ENCODE data around the gene VGLL3. TPM values are rescaled to one million over a fixed set of nuclear protein-coding genes. Genes with fewer than 3 reads are reported as not detected.

VGLL3 gene
- total RNA-seq (2022): 6.3 and 12.2 TPM in 2 replicates
- Bru-seq, nascent RNA: percentile 71 among the genes with signal in this experiment
- percentile 76 among the genes with signal in this experiment for BruChase-seq, experiment 1, labeled RNA remaining after a 6-hour chase
- percentile 68 among the genes with signal in this experiment for BruChase-seq, experiment 2, labeled RNA remaining after a 2-hour chase
- long read RNA-seq, full-length matches to known transcripts: 2 of 13 reads
- long read RNA-seq, partial matches to known transcripts: 5 of 13 reads
- long read RNA-seq, other reads (novel, unspliced or antisense): 6 of 13 reads

- intact Hi-C loops (cut with micrococcal nuclease): loop anchor here (2.0 to 10.0 kb wide), 5 partner anchors 18 to 234 kb away; partner anchors contain the start of gene CHMP2B
- Mint-ChIP-seq H3K27me3 (ENCODE audit: insufficient read depth, unreplicated experiment) (no peaks in the 10 kb centered on the region), H3K4me1 (ENCODE audit: insufficient read depth, unreplicated experiment) (peaks cover 32% of the 10 kb centered on the region), H3K27ac (ENCODE audit: low read depth, unreplicated experiment) (peak within 1 kb of the TSS; percentile 87), H3K4me3 (ENCODE audit: unreplicated experiment) (peak within 1 kb of the TSS; percentile 82), H3K36me3 (ENCODE audit: insufficient read depth, unreplicated experiment) (peaks cover 5% of the 10 kb centered on the region), H3K9me3 (ENCODE audit: unreplicated experiment) (no peaks in the 10 kb centered on the region)
- no peak for TF ChIP-seq CTCF (IDR thresholded peaks at IDR 0.05; ENCODE audit: unreplicated experiment)
- POLR2A ChIA-PET: interaction anchor here (0.6 to 5.4 kb wide), 29 partner anchors 11 to 1158 kb away, joined by 3 to 32 read pairs (median 4); partner anchors contain the start of genes C3orf38 and CHMP2B
- no TSS peak for BruUV-seq (replicated peaks)
- DNase-seq (ENCODE audit: unreplicated experiment): peak; percentile 80
- CTCF ChIA-PET: interaction anchor here (0.6 to 1.8 kb wide), 10 partner anchors 11 to 288 kb away, joined by 3 to 9 read pairs (median 3); no protein-coding TSS in a partner anchor
These were observed at the start of gene VGLL3 for GRCh38 chr3:86990734-86991481. Gene VGLL3, minus strand, starts transcription at chr3:86991149. Its CDS starts 406 bp downstream, at chr3:86990743.

GRCh38 chr3:87037652-87038051, 46.7 kb upstream of the VGLL3 start:
- DNase-seq (ENCODE audit: unreplicated experiment): no peak
- H3K27ac Mint-ChIP-seq (ENCODE audit: low read depth, unreplicated experiment): no peak overlapping the region
- H3K36me3 Mint-ChIP-seq (ENCODE audit: insufficient read depth, unreplicated experiment): no peaks in the 10 kb centered on the region
- no peak for TF ChIP-seq CTCF (IDR thresholded peaks at IDR 0.05; ENCODE audit: unreplicated experiment)
- no peaks in the 10 kb centered on the region for H3K9me3 Mint-ChIP-seq (ENCODE audit: unreplicated experiment)
- intact Hi-C loops (cut with micrococcal nuclease): no loop called here
- CTCF ChIA-PET: interaction anchor here (0.5 to 1.0 kb wide), 2 partner anchors 26 to 251 kb away, joined by 3 to 4 read pairs; no protein-coding TSS in a partner anchor
- no TSS peak for BruUV-seq (replicated peaks)
- no peaks in the 10 kb centered on the region for H3K27me3 Mint-ChIP-seq (ENCODE audit: insufficient read depth, unreplicated experiment)
- no peaks in the 10 kb centered on the region for H3K4me1 Mint-ChIP-seq (ENCODE audit: insufficient read depth, unreplicated experiment)
- no peak overlapping the region for H3K4me3 Mint-ChIP-seq (ENCODE audit: unreplicated experiment)
- POLR2A ChIA-PET: no interaction called here

- TF ChIP-seq CTCF (IDR thresholded peaks at IDR 0.05; ENCODE audit: unreplicated experiment): no peak
- CTCF ChIA-PET: interaction anchor here (1.1 kb wide), 1 partner anchor 44 kb away, joined by 3 read pairs; no protein-coding TSS in a partner anchor
- Mint-ChIP-seq H3K4me3 (ENCODE audit: unreplicated experiment) (no peak overlapping the region), H3K27me3 (ENCODE audit: insufficient read depth, unreplicated experiment) (no peaks in the 10 kb centered on the region), H3K36me3 (ENCODE audit: insufficient read depth, unreplicated experiment) (no peaks in the 10 kb centered on the region), H3K9me3 (ENCODE audit: unreplicated experiment) (no peaks in the 10 kb centered on the region), H3K4me1 (ENCODE audit: insufficient read depth, unreplicated experiment) (no peaks in the 10 kb centered on the region), H3K27ac (ENCODE audit: low read depth, unreplicated experiment) (no peak overlapping the region)
- DNase-seq (ENCODE audit: unreplicated experiment): no peak
- intact Hi-C loops (cut with micrococcal nuclease): no loop called here
- POLR2A ChIA-PET: interaction anchor here (0.6 kb wide), 1 partner anchor 271 kb away, joined by 3 read pairs; no protein-coding TSS in a partner anchor
- no TSS peak for BruUV-seq (replicated peaks)
These were observed 45.7 kb upstream of the VGLL3 start for GRCh38 chr3:87036671-87037070.

- intact Hi-C loops (cut with micrococcal nuclease): no loop called here
- ChIA-PET POLR2A (interaction anchor here (0.7 kb wide), 1 partner anchor 83 kb away, joined by 3 read pairs; no protein-coding TSS in a partner anchor), CTCF (interaction anchor here (0.6 kb wide), 1 partner anchor 133 kb away, joined by 5 read pairs; no protein-coding TSS in a partner anchor)
- H3K27me3 Mint-ChIP-seq (ENCODE audit: insufficient read depth, unreplicated experiment): no peaks in the 10 kb centered on the region
- no peak overlapping the region for H3K4me3 Mint-ChIP-seq (ENCODE audit: unreplicated experiment)
- no TSS peak for BruUV-seq (replicated peaks)
- H3K4me1 Mint-ChIP-seq (ENCODE audit: insufficient read depth, unreplicated experiment): no peaks in the 10 kb centered on the region
- no peak for DNase-seq (ENCODE audit: unreplicated experiment)
- no peak for TF ChIP-seq CTCF (IDR thresholded peaks at IDR 0.05; ENCODE audit: unreplicated experiment)
- H3K27ac Mint-ChIP-seq (ENCODE audit: low read depth, unreplicated experiment): no peak overlapping the region
- H3K36me3 Mint-ChIP-seq (ENCODE audit: insufficient read depth, unreplicated experiment): no peaks in the 10 kb centered on the region
- H3K9me3 Mint-ChIP-seq (ENCODE audit: unreplicated experiment): no peaks in the 10 kb centered on the region
These were observed 44.4 kb upstream of the VGLL3 start for GRCh38 chr3:87035339-87035738.
